GM19099 (cell line): ENCODE results near the gene CLIC6.

Experiments
- POLR2A ChIP-seq: IDR thresholded peaks from 3 replicates; pipeline ENCODE4 v1.6.1; 2011; ENCODE audit warnings: low read depth; ENCODE audit not compliant: insufficient read length; ENCODE audit errors: extremely low read depth

The CLIC6 gene

DNA sequence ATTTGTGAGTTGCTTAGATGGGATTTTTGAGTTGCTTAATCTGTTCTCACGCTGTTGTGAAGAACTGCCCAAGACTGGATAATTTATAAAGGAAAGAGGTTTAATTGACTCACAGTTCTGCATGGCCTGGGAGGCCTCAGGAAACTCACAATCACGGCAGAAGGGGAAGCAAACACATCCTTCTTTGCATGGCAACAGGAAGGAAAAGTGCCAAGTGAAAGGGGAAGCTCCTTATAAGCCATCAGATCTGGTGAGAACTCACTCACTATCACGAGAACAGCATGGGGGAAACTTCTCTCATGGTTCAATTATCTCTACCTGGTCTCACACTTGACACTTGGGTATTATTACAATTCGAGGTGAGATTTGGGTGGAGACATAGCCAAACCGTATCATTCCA is 10.3 kb downstream of the CLIC6 start:
- no peak for TF ChIP-seq POLR2A

GRCh38 chr21:34684174-34684876 is 15.5 kb downstream of the CLIC6 start:
- no peak for TF ChIP-seq POLR2A

- no peak for TF ChIP-seq POLR2A
Measured at GRCh38 chr21:34687065-34687464, 18.3 kb downstream of the CLIC6 start.

DNA sequence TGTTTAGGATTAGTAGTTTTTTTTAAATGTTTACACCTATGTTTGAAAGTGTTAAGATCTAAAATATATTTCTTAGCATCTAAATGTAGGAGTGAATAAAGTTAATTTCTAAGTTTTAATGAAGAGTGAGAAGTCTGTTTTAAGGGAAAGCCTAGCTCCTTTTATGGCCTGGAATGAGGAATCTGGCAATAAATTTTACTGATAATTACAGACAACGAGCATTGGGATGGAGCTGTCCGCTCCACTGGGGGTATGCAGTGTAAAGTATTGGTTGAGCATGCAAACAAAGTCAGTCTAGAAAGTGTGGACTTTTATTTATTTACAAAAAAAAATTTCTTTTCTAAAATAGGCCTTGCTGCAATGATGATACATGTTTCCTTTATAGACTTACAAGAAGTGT is 19.0 kb downstream of the CLIC6 start:
- TF ChIP-seq POLR2A = no peak

GRCh38 chr21:34688145-34688544 is 19.4 kb downstream of the CLIC6 start:
- no peak for TF ChIP-seq POLR2A

DNA sequence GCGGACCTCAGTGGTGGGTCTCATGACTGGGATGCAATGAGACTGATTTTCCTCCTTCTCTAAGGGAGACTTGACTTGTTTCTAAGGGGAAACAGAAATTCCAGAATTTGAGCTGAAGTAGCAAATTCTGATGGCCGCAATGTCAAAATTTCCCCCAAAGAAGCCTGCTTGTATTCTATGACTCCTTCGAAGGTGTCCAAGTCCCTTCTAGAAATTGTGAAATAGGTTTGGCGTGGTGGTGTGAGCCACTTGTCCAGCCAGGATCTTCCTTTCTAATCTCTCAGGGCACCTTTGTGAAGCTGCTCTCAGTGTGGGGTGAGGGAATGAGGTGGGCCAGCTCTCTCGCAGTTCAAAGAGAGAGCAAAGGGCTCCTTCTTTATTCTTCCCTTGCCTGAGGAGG is 19.9 kb downstream of the CLIC6 start:
- no peak for TF ChIP-seq POLR2A

GRCh38 chr21:34690041-34690792 is 21.4 kb downstream of the CLIC6 start:
- no peak for TF ChIP-seq POLR2A

DNA sequence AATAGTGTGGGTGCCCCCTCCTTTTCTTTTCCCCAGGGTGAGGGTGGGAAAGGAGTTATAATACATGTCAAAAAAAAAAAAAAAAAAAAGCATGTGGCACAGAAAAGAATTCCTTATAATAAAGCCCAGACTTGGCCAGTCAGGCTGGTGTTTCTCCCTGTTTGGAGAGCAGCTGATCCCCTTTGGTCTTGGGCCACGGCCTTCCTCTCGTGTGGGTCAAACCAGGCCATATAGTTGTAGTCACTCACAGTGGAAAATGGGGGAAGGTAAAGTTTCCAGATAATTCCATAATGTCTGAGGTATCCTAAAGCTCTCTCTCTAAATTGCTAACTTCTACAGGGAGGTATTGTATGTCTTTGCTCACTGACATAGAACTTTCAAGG is 22.0 kb downstream of the CLIC6 start:
- TF ChIP-seq POLR2A = no peak

GRCh38 chr21:34691390-34692032 is 22.7 kb downstream of the CLIC6 start:
- no peak for TF ChIP-seq POLR2A

DNA sequence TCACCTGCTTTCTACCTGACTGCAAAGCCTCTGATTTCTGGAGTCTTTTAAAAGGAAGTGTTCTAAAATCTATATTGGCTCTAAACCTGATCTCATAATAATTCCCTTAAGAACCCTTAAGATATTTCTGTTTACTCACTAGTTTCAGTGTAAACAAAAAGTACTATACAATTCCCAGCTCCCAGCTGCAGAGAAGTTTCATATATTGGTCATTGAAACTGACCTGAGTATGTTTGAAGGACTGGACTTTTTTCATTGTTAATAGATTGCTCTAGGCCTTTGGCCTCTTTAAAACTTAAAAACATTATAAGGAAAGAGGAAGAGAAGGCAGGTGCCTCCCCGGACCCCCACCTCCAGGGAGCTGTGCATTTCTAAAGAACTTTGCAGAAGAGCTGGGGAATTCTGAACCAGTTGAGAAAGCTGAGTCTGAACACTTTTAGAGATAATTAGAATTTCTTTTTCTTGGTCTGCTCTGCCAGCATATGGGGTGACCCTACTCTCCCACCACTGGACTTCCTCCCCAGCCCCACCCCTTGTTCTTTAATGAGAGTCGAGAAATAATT is 23.7 kb downstream of the CLIC6 start:
- TF ChIP-seq POLR2A = no peak

- TF ChIP-seq POLR2A = no peak
Measured at GRCh38 chr21:34693192-34693810, 24.5 kb downstream of the CLIC6 start.

- no peak for TF ChIP-seq POLR2A
Measured at GRCh38 chr21:34695434-34695833, 26.6 kb downstream of the CLIC6 start.

GRCh38 chr21:34696121-34696520 is 27.3 kb downstream of the CLIC6 start:
- no peak for TF ChIP-seq POLR2A

DNA sequence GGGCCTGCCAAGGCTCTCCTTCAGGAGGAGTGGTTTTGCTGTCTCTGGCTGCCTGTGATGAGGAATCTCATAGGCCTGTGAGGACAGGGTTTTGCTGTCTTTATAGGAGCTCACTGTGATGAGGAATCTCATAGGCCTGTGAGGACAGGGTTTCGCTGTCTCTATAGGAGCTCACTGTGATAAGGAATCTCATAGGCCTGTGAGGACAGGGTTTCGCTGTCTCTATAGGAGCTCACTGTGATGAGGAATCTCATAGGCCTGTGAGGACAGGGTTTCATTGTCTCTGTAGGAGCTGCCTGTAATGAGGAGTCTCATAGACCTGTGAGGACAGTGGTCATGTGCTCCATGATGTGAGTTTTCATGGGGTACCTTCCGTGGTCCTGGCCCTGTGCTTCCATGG is 29.0 kb downstream of the CLIC6 start:
- TF ChIP-seq POLR2A = no peak
